ENCODE measurements around the gene FANCD2. TPM values are rescaled to one million over a fixed set of nuclear protein-coding genes. Genes with fewer than 3 reads are reported as not detected.
"Not testable (repeated sequence)": the region's sequence is repeated elsewhere in the genome, so short reads cannot be mapped to it uniquely, and the experiment has no call there.

The FANCD2 gene
- total RNA-seq, 1 donor = 6.2 TPM

DNA sequence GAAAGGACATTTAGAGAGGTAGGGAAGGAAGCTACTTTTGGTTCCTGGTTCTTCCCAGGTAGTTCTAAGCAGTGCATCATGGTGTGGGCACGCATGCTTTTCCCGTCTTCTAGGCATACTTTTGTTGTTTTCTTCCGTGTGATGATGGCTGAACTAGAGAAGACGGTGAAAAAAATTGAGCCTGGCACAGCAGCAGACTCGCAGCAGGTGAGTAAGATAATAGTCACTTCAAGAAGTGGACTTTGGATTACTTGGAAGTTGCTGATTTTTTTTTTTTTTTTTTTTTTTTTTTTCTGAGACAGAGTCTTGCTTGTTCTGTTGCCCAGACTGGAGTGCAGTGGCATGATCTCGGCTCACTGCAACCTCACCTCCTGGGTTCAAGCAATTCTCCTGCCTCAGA, 63.9 kb downstream of the FANCD2 start:
- no peak for DNase-seq (ENCODE audit: insufficient read length, low spot score, missing footprints)

DNA sequence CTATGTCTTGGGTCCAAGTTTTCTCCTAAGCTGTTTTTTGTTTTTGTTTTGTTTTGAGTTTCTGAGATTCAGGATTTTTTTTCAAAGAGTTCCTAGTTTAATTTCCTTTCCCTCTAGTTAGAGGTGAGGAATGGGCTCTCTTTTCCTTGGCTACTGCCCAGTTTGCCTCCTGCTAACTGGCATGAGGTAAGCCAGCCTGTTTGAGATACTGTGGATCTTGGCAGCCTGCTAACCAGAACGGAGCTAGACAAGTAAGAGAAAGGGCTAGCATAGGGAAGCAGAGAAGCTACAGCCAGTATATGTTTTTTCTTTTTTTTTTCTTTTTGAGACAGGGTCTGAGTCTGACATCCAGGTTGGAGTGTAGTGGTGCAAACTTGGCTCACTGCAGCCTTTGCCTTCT, 64.5 kb downstream of the FANCD2 start:
- not testable (repeated sequence) for H3K9me3 ChIP-seq (ENCODE audit: low read depth, low read length); H2AFZ ChIP-seq (ENCODE audit: low read length); H3K4me1 ChIP-seq (ENCODE audit: insufficient read depth, low read length); H3K4me3 ChIP-seq (ENCODE audit: insufficient read depth, low read length); DNase-seq (ENCODE audit: insufficient read length, low spot score, missing footprints); H3K27ac ChIP-seq (ENCODE audit: low read depth, low read length); H3K79me2 ChIP-seq (ENCODE audit: insufficient read depth, low read length); H3K4me2 ChIP-seq (ENCODE audit: insufficient read depth, low read length); H3K36me3 ChIP-seq (ENCODE audit: insufficient read depth, low read length); H4K20me1 ChIP-seq (ENCODE audit: insufficient read depth, low read length); H3K27me3 ChIP-seq (ENCODE audit: insufficient read depth, low read length)

More for the DNA sequence above, 63.9 kb downstream of the FANCD2 start:
- Histone ChIP-seq H4K20me1 (ENCODE audit: insufficient read depth, low read length) (no peaks in the 10 kb centered on the region), H3K36me3 (ENCODE audit: insufficient read depth, low read length) (peaks cover 5% of the 10 kb centered on the region), H3K27ac (ENCODE audit: low read depth, low read length) (no peak overlapping the region), H3K79me2 (ENCODE audit: insufficient read depth, low read length) (no peaks in the 10 kb centered on the region), H3K9me3 (ENCODE audit: low read depth, low read length) (no peaks in the 10 kb centered on the region), H3K4me3 (ENCODE audit: insufficient read depth, low read length) (no peak overlapping the region), H3K4me2 (ENCODE audit: insufficient read depth, low read length) (no peak overlapping the region), H3K4me1 (ENCODE audit: insufficient read depth, low read length) (no peaks in the 10 kb centered on the region), H2AFZ (ENCODE audit: low read length) (no peak overlapping the region), H3K27me3 (ENCODE audit: insufficient read depth, low read length) (no peaks in the 10 kb centered on the region)
- TF ChIP-seq, protein P1, sequence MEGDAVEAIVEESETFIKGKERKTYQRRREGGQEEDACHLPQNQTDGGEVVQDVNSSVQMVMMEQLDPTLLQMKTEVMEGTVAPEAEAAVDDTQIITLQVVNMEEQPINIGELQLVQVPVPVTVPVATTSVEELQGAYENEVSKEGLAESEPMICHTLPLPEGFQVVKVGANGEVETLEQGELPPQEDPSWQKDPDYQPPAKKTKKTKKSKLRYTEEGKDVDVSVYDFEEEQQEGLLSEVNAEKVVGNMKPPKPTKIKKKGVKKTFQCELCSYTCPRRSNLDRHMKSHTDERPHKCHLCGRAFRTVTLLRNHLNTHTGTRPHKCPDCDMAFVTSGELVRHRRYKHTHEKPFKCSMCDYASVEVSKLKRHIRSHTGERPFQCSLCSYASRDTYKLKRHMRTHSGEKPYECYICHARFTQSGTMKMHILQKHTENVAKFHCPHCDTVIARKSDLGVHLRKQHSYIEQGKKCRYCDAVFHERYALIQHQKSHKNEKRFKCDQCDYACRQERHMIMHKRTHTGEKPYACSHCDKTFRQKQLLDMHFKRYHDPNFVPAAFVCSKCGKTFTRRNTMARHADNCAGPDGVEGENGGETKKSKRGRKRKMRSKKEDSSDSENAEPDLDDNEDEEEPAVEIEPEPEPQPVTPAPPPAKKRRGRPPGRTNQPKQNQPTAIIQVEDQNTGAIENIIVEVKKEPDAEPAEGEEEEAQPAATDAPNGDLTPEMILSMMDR (IDR thresholded peaks at IDR 0.05; ENCODE audit: extremely low read depth, low read depth, low read length) = no peak

DNA sequence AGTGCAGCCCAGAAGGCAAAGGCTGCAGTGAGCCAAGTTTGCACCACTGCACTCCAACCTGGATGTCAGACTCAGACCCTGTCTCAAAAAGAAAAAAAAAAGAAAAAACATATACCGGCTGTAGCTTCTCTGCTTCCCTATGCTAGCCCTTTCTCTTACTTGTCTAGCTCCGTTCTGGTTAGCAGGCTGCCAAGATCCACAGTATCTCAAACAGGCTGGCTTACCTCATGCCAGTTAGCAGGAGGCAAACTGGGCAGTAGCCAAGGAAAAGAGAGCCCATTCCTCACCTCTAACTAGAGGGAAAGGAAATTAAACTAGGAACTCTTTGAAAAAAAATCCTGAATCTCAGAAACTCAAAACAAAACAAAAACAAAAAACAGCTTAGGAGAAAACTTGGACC, 65.2 kb downstream of the FANCD2 start:
- DNase-seq (ENCODE audit: insufficient read length, low spot score, missing footprints); H3K36me3 ChIP-seq (ENCODE audit: insufficient read depth, low read length); H3K4me2 ChIP-seq (ENCODE audit: insufficient read depth, low read length); H2AFZ ChIP-seq (ENCODE audit: low read length); H3K79me2 ChIP-seq (ENCODE audit: insufficient read depth, low read length); H3K4me1 ChIP-seq (ENCODE audit: insufficient read depth, low read length); H4K20me1 ChIP-seq (ENCODE audit: insufficient read depth, low read length); H3K27ac ChIP-seq (ENCODE audit: low read depth, low read length); H3K9me3 ChIP-seq (ENCODE audit: low read depth, low read length); H3K4me3 ChIP-seq (ENCODE audit: insufficient read depth, low read length); H3K27me3 ChIP-seq (ENCODE audit: insufficient read depth, low read length): not testable (repeated sequence)

DNA sequence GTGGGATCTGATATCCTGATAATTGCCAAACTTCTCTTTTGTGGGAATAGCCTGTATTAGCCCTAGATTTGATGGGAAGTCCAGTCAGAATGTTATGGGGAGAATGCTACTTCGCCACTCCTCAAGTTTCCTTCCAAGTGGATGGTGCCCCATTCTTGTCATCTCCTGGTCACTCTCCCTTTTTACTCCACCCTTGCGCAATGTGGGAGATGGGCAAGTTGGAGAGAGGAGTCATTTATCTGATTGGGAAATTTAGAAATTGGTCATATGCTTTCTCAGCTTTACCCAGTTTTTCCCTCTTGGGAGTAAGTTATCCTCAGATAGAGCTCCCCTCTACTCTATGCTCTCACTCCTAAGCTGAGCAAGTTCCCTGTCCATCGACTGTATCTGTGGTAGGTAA, 67.4 kb downstream of the FANCD2 start:
- Histone ChIP-seq H3K79me2 (ENCODE audit: insufficient read depth, low read length) (no peaks in the 10 kb centered on the region), H3K4me2 (ENCODE audit: insufficient read depth, low read length) (no peak overlapping the region), H3K36me3 (ENCODE audit: insufficient read depth, low read length) (no peaks in the 10 kb centered on the region), H3K27me3 (ENCODE audit: insufficient read depth, low read length) (no peaks in the 10 kb centered on the region), H3K9me3 (ENCODE audit: low read depth, low read length) (no peaks in the 10 kb centered on the region), H2AFZ (ENCODE audit: low read length) (no peak overlapping the region), H3K4me3 (ENCODE audit: insufficient read depth, low read length) (no peak overlapping the region), H3K4me1 (ENCODE audit: insufficient read depth, low read length) (no peaks in the 10 kb centered on the region), H4K20me1 (ENCODE audit: insufficient read depth, low read length) (no peaks in the 10 kb centered on the region), H3K27ac (ENCODE audit: low read depth, low read length) (no peak overlapping the region)
- no peak for DNase-seq (ENCODE audit: insufficient read length, low spot score, missing footprints)
- TF ChIP-seq, protein P1 (IDR thresholded peaks at IDR 0.05; ENCODE audit: extremely low read depth, low read depth, low read length) = no peak

DNA sequence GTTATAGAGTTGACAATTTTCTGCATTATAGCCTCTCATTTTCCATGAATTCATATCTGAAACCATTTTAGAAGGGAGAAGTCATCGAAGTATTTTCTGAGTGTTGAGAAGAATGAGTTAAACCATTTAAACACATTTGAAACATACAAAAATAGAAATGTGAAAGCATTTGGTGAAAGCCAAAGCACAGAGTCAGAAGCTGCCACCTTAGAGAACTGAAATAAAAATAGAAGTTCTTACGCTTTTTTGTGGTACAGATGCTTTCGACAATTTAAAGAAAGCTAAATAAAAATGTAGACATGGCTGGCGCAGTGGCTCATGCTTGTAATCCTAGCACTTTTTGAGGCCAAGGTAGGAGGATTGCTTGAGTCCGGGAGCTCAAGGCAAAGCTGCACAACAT, 72.8 kb downstream of the FANCD2 start:
- DNase-seq (ENCODE audit: insufficient read length, low spot score, missing footprints) = no peak
- Histone ChIP-seq H2AFZ (ENCODE audit: low read length) (no peak overlapping the region), H3K4me3 (ENCODE audit: insufficient read depth, low read length) (no peak overlapping the region), H3K36me3 (ENCODE audit: insufficient read depth, low read length) (no peaks in the 10 kb centered on the region), H3K27me3 (ENCODE audit: insufficient read depth, low read length) (no peaks in the 10 kb centered on the region), H3K9me3 (ENCODE audit: low read depth, low read length) (no peaks in the 10 kb centered on the region), H3K4me2 (ENCODE audit: insufficient read depth, low read length) (no peak overlapping the region), H3K4me1 (ENCODE audit: insufficient read depth, low read length) (no peaks in the 10 kb centered on the region), H3K79me2 (ENCODE audit: insufficient read depth, low read length) (no peaks in the 10 kb centered on the region), H4K20me1 (ENCODE audit: insufficient read depth, low read length) (no peaks in the 10 kb centered on the region), H3K27ac (ENCODE audit: low read depth, low read length) (no peak overlapping the region)
- TF ChIP-seq, protein P1 (IDR thresholded peaks at IDR 0.05; ENCODE audit: extremely low read depth, low read depth, low read length) = no peak
